ENCODE measurements around the gene NDP. TPM values are rescaled to one million over a fixed set of nuclear protein-coding genes. Genes with fewer than 3 reads are reported as not detected.

NDP gene
- under 1 TPM in 1 of 2 donors, not detected in 1; 0.69 TPM for total RNA-seq

DNA sequence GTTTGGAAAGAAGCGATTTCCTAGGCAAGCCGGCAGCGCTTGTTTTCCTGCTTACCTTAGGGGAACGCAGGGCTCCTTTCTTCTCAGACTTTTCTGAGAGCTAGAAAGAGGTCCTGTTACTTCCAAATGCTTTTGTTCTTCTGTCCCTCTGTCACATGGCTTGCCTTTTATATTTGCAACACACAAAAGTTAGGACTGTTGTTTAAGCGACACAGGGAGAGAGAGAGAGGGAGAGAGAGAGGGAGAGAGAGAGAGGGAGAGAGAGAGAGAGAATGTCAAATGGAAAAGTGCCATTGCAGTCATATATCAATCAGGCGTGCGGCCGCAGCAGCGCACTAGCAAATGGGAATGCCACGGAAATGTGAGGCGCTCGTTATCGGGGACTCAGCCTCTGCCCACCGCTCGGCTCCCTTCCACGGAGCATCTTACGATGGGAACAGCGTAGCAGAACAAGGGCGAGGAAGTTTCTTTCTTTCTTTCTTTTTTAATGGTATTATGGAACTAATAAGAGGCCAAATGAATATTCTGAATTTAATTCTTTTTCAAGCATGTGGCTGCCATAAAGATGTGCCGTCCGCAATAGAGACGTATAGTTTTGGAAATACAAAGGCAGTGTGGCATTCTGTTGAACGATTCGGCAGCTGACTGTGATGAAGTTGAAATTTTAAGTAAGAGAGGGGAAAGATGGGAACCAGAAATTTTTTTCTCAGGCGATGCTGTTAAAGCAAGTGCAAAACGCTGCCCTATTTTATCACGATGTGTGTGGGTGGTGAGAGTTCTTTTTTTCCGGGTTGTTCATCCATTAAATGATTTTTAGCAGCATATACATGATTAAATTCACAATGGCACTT is at the start of gene NDP:
TSS of gene NDP (minus strand) at position 142 of the 851 bp plus-strand sequence. CDS start 14,745 bp downstream, outside the sequence.

Other genes starting within 250 kb of the NDP start
- under 1 TPM in 1 of 2 donors, not detected in 1; 0.33 TPM for gene MAOB, start 90.9 kb downstream of the NDP start, total RNA-seq

All from melanocyte of skin (primary cell).